ENCODE results near the gene USH1C.

Gene USH1C

DNA sequence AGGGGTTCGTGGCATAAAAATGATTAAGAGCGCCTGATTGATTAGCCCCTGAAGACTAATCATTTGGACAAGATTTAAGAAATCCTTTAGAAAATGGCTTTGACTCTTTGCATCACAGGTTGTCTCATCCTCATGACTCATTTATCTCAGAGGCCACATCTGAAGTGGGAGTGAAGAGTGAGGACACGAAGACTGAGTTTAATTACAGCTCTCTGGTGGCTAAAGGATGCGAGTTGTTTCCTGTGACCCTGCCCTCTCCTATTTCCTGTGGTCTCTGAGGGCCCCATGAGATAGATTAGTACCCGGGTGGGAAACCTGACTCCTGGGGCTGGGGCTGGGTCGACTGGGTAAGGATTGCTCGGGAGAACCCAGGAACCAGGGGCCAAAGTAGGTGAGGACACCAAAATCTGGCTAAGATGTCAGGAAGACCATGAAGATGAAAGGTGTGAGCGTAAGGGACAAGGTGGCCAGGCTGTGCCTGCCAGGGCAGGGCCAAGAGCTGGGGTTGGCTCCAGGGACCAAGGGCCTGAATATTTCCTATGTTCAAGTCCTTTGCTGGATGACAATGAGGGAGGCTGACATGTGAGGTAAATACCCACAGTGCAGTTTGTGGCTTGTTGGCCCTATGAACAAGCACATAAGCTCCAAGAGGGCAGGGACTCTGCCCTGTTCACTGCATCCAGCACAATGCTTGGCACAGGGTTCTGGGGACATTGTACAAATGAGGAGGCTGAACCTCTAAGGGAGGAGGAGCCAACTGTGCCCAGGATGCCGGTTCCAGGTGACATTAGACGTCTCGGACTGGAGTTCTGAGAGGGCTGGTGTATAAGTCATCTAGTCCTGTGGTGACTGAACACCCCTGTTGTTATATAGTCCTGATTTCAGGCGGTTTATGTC lies 6.5 kb upstream of the USH1C start:
- no peak overlapping the region for H3K4me3 ChIP-seq (replicated peaks; ENCODE audit: low read depth, low read length)
- TF ChIP-seq CTCF (IDR thresholded peaks at IDR 0.05; ENCODE audit: low read depth, low read length, missing control alignments): no peak
- no peak for DNase-seq (ENCODE audit: extremely low read depth, low read depth)

GRCh38 chr11:17548444-17548843 lies 4.2 kb upstream of the USH1C start:
- H3K4me3 ChIP-seq (replicated peaks; ENCODE audit: low read depth, low read length): no peak overlapping the region
- DNase-seq (ENCODE audit: extremely low read depth, low read depth): no peak

GRCh38 chr11:17547932-17548331 lies 3.7 kb upstream of the USH1C start:
- TF ChIP-seq CTCF (IDR thresholded peaks at IDR 0.05; ENCODE audit: low read depth, low read length, missing control alignments): no peak
- no peak for DNase-seq (ENCODE audit: extremely low read depth, low read depth)
- H3K4me3 ChIP-seq (replicated peaks; ENCODE audit: low read depth, low read length): no peak overlapping the region

More at GRCh38 chr11:17548444-17548843, 4.2 kb upstream of the USH1C start:
- TF ChIP-seq CTCF (IDR thresholded peaks at IDR 0.05; ENCODE audit: low read depth, low read length, missing control alignments): no peak

DNA sequence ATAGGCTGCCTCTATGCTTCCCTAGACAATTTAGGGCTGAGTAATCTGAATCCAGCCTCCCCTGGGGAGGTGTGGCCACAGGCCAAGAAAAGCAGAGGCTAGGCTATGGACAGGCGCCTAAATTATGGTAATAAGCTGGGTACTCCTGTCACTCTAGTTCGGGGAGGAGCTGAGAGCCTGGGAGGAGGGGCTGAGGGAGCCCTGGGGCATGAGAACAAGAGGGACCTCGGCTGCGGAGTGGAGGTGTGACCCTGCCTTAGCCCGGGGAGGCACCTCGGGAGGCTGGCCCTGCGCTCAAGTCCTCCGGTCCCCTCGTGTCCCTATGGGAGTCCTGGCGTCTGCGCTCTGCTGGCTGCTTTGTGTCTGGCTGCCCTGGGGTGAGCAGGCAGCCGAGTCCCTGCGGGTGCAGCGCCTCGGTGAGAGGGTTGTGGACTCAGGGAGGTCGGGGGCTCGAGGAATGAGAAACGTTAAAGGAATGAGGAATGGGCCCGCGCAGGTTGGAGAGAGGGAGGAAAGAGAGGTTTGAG lies 2.9 kb upstream of the USH1C start, which contains the start of gene OTOG:
OTOG (plus strand) TSS at position 209 of the 527 bp plus-strand sequence; CDS start at position 323, 114 bp downstream.
- DNase-seq (ENCODE audit: extremely low read depth, low read depth): no peak
- TF ChIP-seq CTCF (IDR thresholded peaks at IDR 0.05; ENCODE audit: low read depth, low read length, missing control alignments): no peak
- H3K4me3 ChIP-seq (replicated peaks; ENCODE audit: low read depth, low read length): no peak within 1 kb of the TSS

- H3K4me3 ChIP-seq (replicated peaks; ENCODE audit: low read depth, low read length): no peak overlapping the region
- no peak for TF ChIP-seq CTCF (IDR thresholded peaks at IDR 0.05; ENCODE audit: low read depth, low read length, missing control alignments)
- DNase-seq (ENCODE audit: extremely low read depth, low read depth): no peak
These were observed 2.0 kb upstream of the USH1C start for GRCh38 chr11:17546240-17546639.

DNA sequence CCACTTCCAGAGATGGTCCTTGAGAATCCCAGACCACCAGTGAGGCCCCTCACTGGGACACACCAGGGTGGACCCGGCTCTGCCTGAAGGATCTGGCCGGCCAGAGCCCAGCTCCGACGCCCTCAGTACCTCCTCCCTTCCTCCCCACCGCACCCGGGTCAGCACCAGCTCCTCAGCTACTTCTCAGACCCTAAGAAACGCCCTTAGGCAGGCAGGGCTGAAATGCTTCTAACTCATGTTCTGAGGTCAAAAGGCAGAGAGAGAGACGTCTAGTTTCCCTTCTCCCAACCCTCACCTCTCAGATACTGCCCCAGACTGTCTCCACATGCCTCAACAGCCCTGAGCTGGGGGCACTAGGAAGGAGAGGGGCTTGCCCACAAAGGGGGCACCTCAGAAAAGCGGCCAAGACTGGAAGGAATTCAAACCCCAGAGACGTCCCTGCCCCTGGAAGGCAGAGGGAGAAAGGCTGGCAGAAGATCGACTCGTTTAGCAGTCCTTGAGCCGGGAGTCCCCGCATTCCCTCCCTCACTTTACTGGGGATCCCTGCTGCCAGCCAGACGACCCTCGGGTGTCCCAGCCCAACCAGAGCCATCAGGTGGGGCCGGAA lies 539 bp downstream of the USH1C start:
- no peak for TF ChIP-seq CTCF (IDR thresholded peaks at IDR 0.05; ENCODE audit: low read depth, low read length, missing control alignments)
- DNase-seq (ENCODE audit: extremely low read depth, low read depth): no peak
- no peak overlapping the region for H3K4me3 ChIP-seq (replicated peaks; ENCODE audit: low read depth, low read length)
